Epidermal melanocyte (primary cell): Measurements from ENCODE around the gene DISC1.
"Not testable (repeated sequence)": the region's sequence is repeated elsewhere in the genome, so short reads cannot be mapped to it uniquely, and the experiment has no call there.

Experiments used
- DNase-seq: peaks from one replicate; pipeline ENCODE4 v3.0.0; 2011; ENCODE audit warnings: low spot score; ENCODE audit not compliant: insufficient read length

Gene DISC1

DNA sequence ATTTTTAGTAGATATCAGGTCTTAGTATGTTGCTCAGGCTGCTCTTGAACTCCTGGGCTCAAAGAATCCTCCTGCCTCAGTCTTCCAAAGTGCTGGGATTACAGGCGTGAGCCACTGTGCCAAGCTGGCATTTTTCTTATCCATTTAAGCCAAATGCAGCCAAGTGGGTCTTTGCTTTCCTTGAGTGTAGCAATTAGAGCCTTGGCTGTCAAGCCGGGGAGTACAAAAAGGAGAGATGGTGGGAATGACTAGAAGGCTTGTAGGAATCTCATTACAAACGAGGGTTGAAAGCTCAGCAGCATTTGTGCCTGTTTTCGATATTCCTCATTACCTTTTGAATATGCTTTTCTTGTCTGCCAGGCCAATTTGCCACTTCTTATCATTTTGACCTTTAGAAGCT is 140.9 kb downstream of the DISC1 start:
- no peak for DNase-seq

DNA sequence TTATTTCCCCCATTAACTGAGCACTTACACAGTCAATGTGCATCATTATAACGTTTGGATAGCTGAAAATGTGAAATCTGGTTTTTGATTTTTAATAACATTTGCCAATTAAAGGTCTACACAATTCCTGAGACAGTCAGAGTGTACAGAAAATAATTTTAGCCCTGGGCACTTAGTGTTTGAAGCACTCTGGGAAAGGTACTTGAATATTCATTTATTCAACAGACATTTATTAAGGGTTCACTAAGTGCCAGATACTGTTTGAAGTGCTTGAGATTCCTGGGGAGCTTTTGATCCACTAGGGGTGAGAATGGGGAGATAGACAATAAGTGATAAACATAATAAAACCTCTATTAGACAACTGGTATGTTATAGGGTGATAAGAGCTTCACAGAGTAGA is 141.8 kb downstream of the DISC1 start:
- DNase-seq, result no peak

DNA sequence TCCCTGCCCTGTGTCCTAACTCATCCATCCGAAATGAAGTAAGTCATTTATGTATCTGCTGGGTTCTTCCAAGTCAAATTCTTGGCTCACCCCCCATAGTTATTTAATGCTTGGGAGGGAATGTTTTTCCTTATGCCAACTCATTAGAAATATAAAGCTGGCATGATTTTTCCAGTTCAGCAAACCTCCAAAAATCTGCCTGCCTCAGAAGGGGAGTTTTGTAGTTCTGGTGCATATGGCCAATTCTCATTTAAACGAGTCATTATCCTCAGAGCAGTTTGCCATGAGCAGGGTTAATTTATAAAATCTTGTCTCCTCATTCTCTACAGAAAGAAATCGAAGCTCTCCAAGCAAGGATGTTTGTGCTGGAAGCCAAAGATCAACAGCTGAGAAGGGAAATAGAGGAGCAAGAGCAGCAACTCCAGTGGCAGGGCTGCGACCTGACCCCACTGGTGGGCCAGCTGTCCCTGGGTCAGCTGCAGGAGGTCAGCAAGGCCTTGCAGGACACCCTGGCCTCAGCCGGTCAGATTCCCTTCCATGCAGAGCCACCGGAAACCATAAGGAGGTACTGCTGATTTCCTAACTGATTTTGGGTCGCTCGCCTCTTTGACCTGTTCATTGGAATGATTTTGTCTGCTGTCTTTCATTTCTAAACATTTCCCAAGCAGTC is 144.1 kb downstream of the DISC1 start:
- no peak for DNase-seq

DNA sequence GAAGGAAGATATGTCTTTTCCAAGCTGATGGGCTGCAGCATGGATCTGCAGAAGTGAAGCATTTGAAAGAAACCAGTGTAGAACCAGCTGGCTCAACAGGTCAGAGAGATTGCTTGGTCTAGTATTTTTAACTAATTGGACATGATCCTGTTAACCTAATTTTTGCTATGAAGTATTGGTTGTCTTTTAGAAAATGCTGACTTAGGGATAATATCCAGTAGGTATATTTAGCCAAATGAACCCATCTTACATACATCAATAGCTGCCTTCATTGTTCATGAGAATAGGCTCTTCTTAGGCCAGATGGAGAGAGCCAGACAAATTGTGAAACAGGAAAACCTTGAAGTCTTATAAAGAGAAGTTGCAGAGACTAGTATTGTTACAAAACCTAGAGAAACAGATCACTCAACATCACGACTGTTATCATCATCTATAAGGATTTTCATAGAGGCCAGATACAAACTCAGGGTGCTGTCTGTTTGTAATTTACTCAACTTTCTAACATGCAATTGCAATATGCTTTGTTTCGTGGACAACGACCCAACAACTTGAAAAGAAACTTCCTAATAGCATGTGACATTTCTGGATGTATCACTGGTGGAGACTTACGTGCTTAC is 148.2 kb downstream of the DISC1 start:
- no peak for DNase-seq

DNA sequence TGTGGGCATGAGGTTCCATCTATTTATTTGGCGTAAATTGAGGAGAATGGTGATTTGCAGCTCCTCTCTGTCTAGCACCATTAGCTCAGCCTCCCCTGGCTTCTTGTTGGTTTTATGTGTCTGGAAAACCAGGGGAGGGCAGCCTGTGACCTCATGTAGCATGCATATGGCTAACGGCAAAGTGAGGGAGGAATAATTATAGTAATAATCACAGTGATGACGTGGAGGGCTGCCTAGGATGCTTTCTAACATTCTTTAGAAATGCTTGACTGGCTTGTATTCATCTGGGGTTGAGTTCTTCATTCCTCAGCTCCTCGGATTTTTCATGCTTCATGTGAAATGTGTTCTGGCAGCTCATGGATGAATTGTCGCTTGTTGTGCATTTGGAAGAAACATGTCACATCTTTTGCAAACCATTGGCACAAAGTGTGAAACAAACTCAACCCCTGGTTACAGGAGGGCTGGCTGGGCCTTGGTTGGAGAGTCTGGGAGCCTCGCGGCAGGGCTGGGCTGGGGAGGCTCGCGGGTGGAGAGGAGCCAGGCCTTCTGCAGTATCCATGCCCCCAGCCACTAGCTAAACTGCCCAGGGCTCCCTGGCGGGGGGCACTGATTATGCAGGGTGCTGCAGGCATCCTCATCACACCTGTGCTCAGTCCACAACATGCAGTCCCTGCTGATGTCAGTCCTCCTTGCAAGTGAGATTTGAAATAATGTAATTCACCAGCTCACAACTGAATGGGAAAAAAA is 149.6 kb downstream of the DISC1 start:
- peak; percentile 38 for DNase-seq

DNA sequence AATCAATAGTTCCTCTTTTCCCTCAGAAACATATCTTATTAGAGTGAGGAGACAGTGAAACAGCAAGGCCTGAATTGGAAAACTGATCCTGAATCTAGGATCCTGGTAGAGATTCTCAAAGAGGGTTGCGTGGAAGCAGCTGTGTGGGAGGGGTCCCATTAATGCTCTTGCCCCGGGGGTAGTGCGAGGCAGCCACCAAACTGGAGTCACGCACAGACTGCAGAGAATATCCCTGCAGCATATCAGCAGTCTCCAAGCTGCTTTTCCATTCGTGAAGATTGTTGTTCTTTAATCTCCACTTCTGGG is 150.1 kb downstream of the DISC1 start:
- no peak for DNase-seq

DNA sequence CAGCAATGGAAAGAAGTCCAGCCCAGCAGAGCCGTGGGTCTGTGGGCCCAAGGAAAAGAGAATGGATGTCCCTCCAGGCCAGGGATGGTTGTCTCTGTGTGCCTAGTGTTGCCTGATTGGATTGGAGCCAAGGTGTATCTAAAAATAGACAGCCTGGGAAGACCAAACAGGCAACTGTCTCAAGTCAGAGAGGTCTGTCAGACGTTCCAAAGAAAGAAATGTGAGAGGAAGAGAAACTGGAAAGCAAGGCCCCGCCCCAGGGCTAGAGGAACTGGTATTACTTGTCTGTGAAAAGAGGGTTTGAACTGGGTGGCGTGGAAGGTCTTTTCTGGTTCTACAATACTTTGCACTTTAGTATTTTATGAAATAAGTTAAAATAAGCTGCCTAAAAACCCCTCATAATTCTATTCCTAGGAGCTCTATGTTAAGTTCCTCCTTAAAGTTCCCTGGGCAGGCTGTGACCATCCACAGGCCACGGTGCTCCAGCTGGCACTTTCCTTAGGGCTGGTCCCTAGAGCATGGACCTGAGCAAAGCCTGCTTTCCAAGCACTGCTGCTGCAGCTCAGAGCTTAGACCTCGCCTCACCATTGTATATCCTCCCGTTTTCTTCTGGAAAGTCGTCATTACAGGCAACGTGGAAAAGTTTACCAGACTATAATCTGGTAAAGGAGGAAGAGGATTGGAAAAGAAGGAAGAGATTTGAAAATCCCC is 151.6 kb downstream of the DISC1 start:
- peak; percentile 84 for DNase-seq

DNA sequence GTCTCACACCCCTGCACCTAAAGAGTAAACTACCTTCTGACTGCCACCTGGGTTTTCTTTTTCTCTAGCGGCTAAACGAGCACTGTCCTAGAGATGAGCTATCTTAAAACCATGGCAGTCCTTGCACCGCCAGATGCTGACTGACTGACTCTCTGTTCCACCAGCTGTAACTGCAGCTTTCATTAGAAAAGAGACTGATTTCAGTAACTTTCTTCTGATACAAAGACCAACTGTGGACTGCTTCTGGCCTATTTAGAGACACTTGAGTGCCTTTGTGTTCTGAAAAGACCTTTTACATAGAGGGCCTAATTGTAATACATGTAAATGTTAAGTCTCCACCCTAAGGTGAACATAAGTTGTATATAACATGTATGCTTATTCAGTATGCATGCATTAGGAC is 152.5 kb downstream of the DISC1 start:
- no peak for DNase-seq

DNA sequence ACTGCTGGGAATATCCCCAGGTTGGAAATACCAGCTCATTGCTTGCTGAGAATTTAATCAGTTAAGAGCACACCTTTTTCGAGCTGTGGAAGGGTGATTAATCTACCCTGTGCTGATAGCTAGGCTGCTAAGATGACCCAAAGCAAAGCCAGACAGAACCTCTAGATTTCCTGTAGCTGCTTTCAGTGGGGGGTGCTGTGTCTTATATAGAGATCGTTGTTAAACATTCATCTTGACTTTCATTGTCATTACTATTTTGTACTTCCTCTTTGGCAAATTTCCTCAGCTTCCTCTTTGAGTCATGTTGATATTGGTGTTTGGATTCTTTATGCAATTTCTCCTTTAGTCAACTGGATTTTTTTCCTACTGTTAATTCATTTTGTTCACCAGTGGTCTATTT is 155.3 kb downstream of the DISC1 start:
- DNase-seq, result no peak

DNA sequence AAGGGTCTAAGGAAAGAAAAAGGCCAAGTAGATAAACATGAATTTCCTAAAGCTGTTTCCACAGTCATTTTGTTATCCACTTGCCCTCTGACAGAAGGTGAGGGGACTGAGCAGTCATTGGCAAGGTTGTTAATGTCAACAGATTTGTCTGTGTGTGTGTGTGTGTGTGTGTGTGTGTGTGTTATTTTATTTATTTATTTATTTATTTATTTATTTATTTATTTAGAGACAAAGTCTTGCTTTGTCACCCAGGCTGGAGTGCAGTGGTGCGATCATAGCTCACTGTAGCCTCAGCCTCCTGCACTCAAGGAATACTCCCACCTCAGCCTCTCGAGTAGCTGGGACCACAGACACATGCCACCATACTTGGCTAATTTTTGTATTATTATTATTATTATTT is 158.5 kb downstream of the DISC1 start:
- not testable (repeated sequence) for DNase-seq

DNA sequence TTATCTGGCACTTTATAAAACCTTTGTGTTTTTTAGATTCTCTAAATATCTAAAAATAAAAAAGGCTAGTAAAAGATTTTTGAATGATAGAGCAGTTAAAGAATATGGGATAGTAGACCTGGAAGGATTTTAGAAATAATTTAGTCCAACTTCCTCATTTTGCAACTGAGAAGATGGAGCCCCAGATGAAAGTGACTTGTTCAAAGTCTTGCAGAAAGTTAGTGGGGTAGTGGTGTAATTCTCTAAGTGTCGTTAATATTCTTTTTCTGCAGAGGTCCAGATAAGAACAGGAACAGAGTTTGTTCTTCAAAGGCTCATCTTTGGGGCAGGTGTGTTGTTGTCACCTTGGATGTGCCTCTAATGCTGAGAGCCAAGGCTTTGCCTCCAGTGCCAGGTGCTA is 159.5 kb downstream of the DISC1 start:
- DNase-seq, result no peak

DNA sequence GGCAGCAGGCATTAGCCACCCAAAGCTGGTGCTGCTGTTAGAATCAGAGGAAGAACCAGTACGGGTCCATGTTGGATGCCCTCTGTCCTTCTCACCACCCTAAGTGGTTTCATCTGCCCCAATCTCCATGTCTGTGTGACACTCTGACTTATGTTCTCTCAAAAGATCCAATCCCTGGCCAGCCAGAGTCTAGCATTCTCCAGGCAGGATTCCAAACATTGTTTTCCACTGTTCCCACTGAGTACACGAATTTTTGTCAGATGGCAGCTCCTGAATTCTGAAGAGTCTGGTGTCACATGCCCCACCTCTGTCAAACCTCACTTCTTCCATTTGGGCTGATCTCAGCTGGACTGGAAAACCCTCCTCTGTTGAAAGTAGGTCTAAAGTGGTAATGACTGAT is 166.0 kb downstream of the DISC1 start:
- DNase-seq, result no peak

DNA sequence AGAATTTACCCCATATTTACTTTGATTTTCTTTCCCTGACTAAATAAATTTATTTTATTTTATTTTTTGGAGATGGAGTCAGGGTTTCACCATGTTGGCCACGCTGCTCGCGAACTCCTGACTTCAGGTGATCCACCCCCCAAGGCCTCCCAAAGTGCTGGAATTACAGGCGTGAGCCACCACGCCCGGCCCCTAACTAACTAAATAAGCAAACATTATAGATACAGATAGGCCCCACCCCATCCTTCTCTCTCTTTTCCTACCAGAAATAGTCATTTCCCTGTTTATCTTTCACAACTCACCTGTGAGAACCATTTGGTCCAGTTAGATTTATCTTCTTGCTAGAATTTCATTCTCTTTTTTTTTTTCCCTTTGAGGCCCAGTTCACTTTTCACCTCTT is 167.3 kb downstream of the DISC1 start:
- no peak for DNase-seq

DNA sequence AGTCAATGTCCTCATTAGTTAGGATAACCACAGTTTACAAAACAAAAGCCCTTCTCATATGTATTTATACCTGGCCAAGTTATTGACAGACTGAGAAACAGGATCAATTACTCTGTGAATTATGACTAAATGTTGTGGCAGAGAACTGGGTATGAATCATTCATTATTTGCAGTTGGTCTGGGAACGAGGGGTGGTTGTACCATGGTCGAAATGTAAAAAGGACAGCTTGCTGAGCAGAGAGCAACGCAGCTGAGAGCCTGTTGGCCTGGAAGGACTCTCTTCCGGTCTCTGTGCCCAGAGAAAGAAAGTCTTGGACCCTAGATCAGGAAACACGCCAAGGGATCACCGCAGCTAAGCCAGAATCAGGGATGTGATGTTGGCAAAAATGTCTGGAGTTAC is 169.6 kb downstream of the DISC1 start:
- no peak for DNase-seq

DNA sequence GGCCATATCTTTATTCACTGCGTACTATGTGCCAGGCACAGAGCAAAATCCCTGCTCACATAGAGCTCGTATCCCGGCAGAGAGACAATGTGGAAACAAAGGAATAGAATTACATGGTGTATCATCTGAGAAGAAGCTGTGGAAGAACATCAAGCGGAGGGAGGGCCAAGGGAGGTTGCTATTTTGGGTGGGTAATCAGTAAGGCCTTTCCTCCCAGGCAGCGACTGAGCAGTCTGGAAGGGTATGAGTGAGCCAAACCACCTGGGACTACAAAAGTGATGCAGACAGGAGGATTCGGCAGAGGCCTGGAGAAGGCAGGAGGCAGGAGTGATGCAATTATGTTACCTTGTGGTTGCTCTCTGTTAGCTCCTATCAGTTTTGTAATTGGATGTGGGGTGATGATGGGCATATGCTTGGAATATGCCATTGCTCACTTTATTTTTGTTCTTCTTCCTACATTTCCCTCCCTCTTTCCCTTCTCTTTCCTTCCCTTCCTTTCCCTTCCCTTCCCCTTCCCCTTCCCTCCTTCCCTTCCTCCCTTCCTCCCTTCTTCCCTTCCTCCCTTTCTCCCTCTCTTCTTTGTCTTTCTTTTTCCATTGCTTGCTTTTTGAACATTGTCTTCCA is 172.9 kb downstream of the DISC1 start:
- DNase-seq, result no peak

DNA sequence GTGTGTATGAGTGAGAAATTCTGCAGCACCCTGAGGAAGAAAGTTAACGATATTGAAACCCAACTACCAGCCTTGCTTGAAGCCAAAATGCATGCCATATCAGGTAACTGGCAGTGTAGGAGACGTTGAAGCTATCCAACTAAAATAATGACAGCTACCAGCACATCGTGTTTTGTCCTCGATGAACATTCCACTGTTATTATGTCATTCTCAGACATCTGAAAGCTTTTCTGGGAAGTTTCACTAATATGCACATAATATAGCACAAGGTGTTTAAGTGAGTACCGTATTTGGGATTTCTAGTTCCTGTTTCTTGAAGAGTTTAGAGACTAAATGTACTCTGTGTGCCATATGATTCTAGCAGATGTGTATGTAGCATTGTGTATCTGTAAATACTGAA is 173.5 kb downstream of the DISC1 start:
- no peak for DNase-seq

DNA sequence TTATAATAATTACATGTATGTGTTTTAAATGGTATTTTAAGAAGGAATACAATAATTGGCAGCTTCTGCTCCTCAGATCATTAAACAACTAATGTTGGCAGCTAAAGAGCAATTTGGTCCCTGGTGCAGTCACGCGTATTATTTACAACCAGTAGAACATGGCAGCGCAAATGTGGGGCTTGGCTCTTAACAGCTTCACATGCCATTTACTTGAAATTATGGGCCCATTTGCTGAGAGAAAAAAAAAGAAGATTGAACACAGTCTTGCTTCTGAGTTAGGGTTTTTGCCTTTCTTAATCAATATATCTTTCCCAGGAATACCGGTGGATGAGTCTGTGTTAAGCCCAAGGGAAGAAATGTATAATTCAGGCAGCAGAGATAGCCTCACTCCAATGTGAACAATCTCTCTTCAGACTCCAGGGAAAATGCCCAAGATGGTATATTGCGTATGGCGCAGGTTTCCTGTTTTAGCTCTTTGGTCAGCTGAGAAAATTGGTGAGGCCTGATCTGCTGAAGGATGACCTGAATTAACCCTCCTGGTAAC is 174.5 kb downstream of the DISC1 start:
- no peak for DNase-seq

DNA sequence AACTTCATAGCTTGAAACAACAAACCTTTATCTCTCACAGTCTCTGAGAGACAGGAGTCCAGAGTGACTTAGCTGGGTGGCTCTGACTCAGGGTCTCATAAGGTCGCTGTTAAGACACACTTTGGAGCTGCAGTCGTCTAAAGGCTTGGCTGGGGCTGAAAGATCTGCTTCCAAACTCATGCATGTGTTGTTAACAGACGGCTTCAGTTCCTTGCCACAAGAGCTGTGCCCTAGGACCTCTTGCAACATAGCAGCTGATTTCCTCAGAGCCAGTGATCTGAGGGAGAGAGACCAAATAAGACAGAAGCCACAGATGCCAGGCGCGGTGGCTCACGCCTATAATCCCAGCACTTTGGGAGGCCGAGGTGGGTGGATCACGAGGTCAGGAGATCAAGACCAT is 176.8 kb downstream of the DISC1 start:
- DNase-seq, result no peak

DNA sequence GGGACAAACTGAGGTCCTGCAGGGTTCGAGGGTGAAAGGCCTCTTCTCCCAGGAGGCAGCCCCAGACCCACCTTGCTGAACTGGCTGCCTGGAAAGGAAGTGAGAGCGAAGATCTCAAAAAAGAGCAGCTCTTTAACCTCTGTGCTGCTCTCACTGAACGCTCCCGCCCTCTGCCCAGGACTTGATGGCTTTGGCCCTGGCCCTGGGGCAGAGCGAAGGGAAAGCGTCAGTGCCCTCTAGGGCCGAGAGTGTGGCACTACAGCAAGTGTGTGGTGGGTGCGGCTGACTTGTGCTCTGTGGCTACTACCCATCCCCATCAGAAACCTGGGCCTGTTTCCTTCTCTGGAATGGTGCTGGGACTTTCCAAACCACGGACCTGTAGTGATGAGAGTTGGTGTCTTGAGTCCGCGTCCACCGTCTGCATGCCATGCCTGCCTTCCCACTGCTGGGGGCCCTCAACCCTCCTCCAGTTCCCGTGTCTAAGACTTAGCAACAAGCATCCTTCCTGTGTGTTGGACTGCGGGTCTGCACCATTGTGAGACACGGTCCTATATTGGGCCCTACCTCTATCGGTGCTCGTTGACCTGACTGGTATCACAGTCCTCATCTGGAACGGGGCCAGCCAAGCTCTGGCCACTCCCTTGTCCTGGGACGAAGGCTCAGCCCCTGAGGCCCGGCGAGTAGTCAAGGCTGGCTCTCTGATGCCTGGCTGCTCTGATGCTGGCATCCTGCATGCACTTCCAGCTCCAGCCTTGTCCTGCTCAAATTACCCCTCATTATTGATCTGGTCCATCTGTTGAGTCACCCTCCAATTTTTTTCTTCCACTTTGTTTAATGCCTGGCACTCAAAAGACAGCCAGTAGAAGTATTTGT is 180.3 kb downstream of the DISC1 start:
- no peak for DNase-seq

DNA sequence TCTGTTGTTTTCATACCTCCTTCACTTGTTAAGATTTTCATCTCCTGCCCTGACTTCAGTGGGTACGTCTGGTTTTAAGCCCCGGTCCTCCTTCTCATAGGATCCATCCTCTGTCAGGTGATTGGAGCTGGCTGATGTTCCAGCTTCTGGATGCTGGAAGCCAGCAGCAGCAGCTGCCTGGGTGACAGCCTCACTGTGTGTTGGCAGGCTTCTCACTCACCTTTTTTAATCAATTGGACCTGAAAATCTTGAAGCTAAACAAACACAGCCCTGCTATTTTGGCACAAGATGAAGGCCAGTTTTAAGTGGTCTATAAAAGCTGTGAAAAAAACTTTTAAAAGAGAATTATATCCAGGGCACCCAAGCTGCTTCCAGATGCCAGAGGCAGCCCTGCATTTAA is 181.0 kb downstream of the DISC1 start:
- DNase-seq, result no peak

DNA sequence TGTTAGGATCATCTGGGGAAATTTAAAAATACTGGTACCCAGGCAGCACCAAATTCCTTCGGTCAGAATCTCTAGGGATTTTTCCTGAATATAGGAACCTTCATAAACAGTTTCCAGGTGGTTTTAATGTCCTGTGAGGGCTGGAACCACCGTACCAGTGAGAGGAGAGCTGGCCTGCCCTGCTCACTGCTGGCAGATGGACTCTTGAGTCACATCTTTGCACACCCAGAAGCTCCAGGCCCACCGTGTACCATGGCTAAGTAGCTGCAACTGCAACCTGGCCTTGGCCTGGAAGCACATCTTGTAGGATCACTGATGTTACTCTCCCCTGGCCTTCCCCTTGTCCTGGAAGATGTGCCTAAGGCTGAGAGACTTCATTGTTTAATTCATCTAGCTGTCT is 181.5 kb downstream of the DISC1 start:
- no peak for DNase-seq
